Measurements from ENCODE around the gene BAHCC1. TPM values are rescaled to one million over a fixed set of nuclear protein-coding genes. Genes with fewer than 3 reads are reported as not detected.
A peak's percentile ranks its signal among the peaks of the same experiment; 100 is the strongest.

The BAHCC1 gene
- polyA plus RNA-seq, 12 donors = 7.5 to 23.4 (median 10.8) TPM; not detected in 1

- no peak for DNase-seq
Observed at GRCh38 chr17:81396722-81397313, 1.6 kb downstream of the BAHCC1 start.

- DNase-seq = peak; percentile 75
Observed at GRCh38 chr17:81397314-81398175, 2.3 kb downstream of the BAHCC1 start.

- DNase-seq = peak; percentile 65
Observed at GRCh38 chr17:81398176-81398831, 3.0 kb downstream of the BAHCC1 start.

- no peak for DNase-seq
Observed at GRCh38 chr17:81398832-81399411, 3.7 kb downstream of the BAHCC1 start.

- DNase-seq = no peak
Observed at GRCh38 chr17:81399481-81400153, 4.4 kb downstream of the BAHCC1 start.

- DNase-seq = peak; percentile 65
Observed at GRCh38 chr17:81400154-81400977, 5.1 kb downstream of the BAHCC1 start.

GRCh38 chr17:81400996-81401722, 5.9 kb downstream of the BAHCC1 start:
- no peak for DNase-seq

- no peak for DNase-seq
Observed at GRCh38 chr17:81401723-81402529, 6.7 kb downstream of the BAHCC1 start.

GRCh38 chr17:81402530-81402941, 7.3 kb downstream of the BAHCC1 start:
- DNase-seq = no peak

- DNase-seq = no peak
Observed at GRCh38 chr17:81402981-81403467, 7.8 kb downstream of the BAHCC1 start.

- no peak for DNase-seq
Observed at GRCh38 chr17:81403671-81404534, 8.6 kb downstream of the BAHCC1 start.

- DNase-seq = no peak
Observed at GRCh38 chr17:81404558-81405165, 9.4 kb downstream of the BAHCC1 start.

- DNase-seq = no peak
Observed at GRCh38 chr17:81405411-81405872, 10.2 kb downstream of the BAHCC1 start.

- DNase-seq = no peak
Observed at GRCh38 chr17:81406117-81406953, 11.1 kb downstream of the BAHCC1 start.

- no peak for DNase-seq
Observed at GRCh38 chr17:81408049-81408448, 12.8 kb downstream of the BAHCC1 start.

GRCh38 chr17:81409190-81409935, 14.1 kb downstream of the BAHCC1 start:
- DNase-seq = no peak
